Thoracic aorta (tissue), 2 donors: ENCODE data around the gene SMARCD2. TPM values are rescaled to one million over a fixed set of nuclear protein-coding genes. Genes with fewer than 3 reads are reported as not detected.
"Not testable (repeated sequence)": the region's sequence is repeated elsewhere in the genome, so short reads cannot be mapped to it uniquely, and the experiment has no call there.

Experiments
- ATAC-seq: fragments of 150-250 bp; one replicate; pipeline ENCODE4 v1.8.0; 2017; ENCODE audit warnings: low read depth; ENCODE audit not compliant: insufficient number of reproducible peaks, low FRiP score
- DNase-seq: peaks from one replicate; pipeline ENCODE4 v3.0.0-alpha.2; 2020; ENCODE audit warnings: low spot score
- H3K27ac ChIP-seq, 2 donors: fragments of 200-600 bp; sonication (generic); 1 replicate in 1 of 2; 2 replicates in 1 of 2; pipeline ENCODE4 v1.5.1; 2016; ENCODE audit warnings: mild to moderate bottlenecking in 2 of 2, moderate library complexity in 2 of 2
- H3K27me3 ChIP-seq: fragments of 200-600 bp; sonication (generic); replicated peaks from 2 replicates; pipeline ENCODE4 v1.6.0; 2016; ENCODE audit warnings: mild to moderate bottlenecking; ENCODE audit not compliant: insufficient read depth
- H3K36me3 ChIP-seq: fragments of 200-600 bp; sonication (generic); one replicate; pipeline ENCODE4 v1.5.1; 2016
- H3K4me1 ChIP-seq, 2 donors: fragments of 200-600 bp; sonication (generic); 1 replicate in 1 of 2; 2 replicates in 1 of 2; pipeline versions ENCODE4 v1.5.1 to v1.6.0; 2016; ENCODE audit warnings: low read depth in 2 of 2, mild to moderate bottlenecking in 1 of 2; ENCODE audit not compliant: control insufficient read depth in 1 of 2
- H3K4me3 ChIP-seq: fragments of 200-600 bp; sonication (generic); 2 replicates; pipeline ENCODE4 v1.5.1; 2016; ENCODE audit warnings: mild to moderate bottlenecking
- H3K9me3 ChIP-seq: fragments of 200-600 bp; sonication (generic); 2 replicates; pipeline ENCODE4 v1.5.1; 2016
- total RNA-seq, 2 donors: library from RNA; depleted of rRNA; stranded (reverse); fragments of >200 nt; gene quantifications; one replicate each; pipeline versions ENCODE4 v1.1.0 to v1.2.3, GENCODE V29; 2016
- TF ChIP-seq, protein P1 (sequence below): fragments of 200-600 bp; sonication (generic); IDR thresholded peaks from one replicate; pipeline ENCODE4 v1.5.1; 2019; ENCODE audit warnings: antibody characterized with exemption

SMARCD2 gene
- total RNA-seq, 2 donors from 2014 or later = 81.8 to 136 TPM

DNA sequence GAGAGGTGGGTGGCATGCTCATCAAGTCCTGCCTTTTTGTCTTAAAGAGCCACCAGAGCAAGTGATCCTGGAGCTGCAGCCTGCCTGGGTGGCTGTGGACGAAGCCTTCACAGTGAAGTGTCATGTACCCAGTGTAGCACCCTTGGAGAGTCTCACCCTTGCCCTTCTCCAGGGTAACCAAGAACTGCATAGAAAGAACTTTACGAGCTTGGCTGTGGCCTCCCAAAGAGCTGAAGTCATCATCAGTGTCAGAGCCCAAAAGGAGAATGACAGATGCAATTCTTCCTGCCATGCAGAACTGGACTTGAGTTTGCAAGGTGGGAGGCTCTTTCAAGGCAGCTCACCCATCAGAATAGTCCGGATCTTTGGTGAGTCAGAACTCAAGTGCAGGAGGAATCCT is 16.8 kb upstream of the SMARCD2 start:
- no peaks in the 10 kb centered on the region for H3K36me3 ChIP-seq
- H3K9me3 ChIP-seq = no peaks in the 10 kb centered on the region
- no peak overlapping the region for H3K4me3 ChIP-seq
- ATAC-seq = no peak
- DNase-seq = no peak
- no peaks in the 10 kb centered on the region for H3K4me1 ChIP-seq
- no peaks in the 10 kb centered on the region for H3K27me3 ChIP-seq
- TF ChIP-seq, protein P1, sequence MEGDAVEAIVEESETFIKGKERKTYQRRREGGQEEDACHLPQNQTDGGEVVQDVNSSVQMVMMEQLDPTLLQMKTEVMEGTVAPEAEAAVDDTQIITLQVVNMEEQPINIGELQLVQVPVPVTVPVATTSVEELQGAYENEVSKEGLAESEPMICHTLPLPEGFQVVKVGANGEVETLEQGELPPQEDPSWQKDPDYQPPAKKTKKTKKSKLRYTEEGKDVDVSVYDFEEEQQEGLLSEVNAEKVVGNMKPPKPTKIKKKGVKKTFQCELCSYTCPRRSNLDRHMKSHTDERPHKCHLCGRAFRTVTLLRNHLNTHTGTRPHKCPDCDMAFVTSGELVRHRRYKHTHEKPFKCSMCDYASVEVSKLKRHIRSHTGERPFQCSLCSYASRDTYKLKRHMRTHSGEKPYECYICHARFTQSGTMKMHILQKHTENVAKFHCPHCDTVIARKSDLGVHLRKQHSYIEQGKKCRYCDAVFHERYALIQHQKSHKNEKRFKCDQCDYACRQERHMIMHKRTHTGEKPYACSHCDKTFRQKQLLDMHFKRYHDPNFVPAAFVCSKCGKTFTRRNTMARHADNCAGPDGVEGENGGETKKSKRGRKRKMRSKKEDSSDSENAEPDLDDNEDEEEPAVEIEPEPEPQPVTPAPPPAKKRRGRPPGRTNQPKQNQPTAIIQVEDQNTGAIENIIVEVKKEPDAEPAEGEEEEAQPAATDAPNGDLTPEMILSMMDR = no peak
- no peak overlapping the region for H3K27ac ChIP-seq

DNA sequence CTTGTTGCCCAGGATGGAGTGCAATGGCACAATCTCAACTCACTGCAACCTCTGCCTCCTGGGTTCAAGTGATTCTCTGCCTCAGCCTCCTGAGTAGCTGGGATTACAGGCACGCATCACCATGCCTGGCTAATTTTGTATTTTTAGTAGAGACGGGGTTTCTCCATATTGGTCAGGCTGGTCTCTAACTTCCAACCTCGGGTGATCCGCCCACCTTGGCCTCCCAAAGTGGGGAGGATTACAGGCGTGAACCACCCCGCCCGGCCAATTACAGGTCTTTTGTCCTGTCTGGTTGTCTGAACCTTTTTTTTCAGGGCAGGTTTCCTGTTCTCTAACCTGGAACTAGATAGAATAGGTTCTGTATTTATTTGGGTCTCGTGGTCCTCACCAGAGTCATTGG is 13.9 kb upstream of the SMARCD2 start:
- not testable (repeated sequence) for H3K9me3 ChIP-seq, H3K27me3 ChIP-seq, H3K4me3 ChIP-seq, H3K36me3 ChIP-seq, DNase-seq, H3K4me1 ChIP-seq, H3K27ac ChIP-seq, ATAC-seq

DNA sequence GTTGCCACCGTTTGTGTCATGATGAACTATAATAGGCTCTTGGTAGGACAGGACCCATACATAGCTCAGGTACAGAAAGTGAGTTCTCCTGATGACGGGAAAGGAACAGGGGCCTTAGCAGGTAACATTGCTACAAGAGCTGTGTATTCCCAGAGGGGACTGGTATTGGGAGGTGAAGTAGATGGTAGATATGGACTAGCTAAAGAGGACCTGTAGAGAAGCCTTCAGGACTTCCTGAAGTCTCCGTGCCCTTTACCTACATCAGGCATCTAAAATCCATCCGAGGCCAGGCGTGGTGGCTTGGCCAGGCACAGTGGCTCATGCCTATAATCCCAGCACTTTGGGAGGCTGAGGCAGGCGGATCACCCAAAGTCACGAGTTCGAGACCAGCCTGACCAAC is 12.7 kb upstream of the SMARCD2 start:
- Histone ChIP-seq H3K4me1 (no peaks in the 10 kb centered on the region), H3K36me3 (no peaks in the 10 kb centered on the region), H3K9me3 (no peaks in the 10 kb centered on the region), H3K27me3 (no peaks in the 10 kb centered on the region), H3K27ac (no peak overlapping the region), H3K4me3 (no peak overlapping the region)
- DNase-seq (no peak), ATAC-seq (no peak)
- TF ChIP-seq, protein P1 = no peak

DNA sequence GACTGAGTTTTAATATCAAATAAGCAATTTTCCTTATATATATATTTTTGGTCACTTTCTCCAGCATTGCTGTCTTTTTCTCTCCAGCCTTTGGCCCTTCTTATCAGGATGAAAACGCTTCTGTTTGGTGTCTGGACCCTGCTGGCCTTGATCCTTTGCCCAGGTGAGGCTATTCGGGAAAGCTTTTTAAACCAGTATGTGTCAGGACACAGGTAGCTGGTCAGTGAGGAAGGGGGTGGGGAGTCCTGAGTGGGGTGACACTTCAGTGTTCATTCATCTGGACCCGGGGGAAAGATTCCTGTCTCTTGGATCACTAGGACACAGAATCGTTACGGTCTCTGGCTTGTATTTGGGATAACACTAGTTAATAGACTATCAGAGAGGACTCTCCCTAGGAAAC is 12.2 kb upstream of the SMARCD2 start:
- Histone ChIP-seq H3K9me3 (no peaks in the 10 kb centered on the region), H3K36me3 (no peaks in the 10 kb centered on the region), H3K4me3 (no peak overlapping the region), H3K27ac (no peak overlapping the region), H3K4me1 (peaks cover 0 to under 1% of the 10 kb centered on the region in 2 donors), H3K27me3 (no peaks in the 10 kb centered on the region)
- TF ChIP-seq, protein P1 = no peak
- no peak for DNase-seq
- no peak for ATAC-seq

DNA sequence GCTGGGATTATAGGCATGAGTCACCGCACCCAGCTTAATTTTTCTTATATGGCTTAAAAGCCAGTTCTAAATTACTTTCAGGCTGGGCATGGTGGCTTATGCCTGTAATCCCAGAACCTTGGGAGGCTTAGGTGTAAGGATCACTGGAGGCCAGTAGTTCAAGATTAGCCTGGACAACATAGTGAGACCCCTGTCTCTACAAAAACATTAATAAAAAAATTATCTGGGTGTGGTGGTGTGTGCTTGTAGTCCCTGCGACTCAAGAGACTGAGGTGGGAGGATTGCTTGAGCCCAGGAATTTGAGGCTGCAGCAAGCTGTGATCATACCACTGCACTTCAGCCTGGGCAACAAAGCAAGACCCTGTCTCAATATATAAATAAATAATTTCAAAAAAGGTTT is 10.8 kb upstream of the SMARCD2 start:
- H3K27ac ChIP-seq = no peak overlapping the region
- ATAC-seq (no peak), DNase-seq (no peak)
- no peaks in the 10 kb centered on the region for H3K36me3 ChIP-seq
- TF ChIP-seq, protein P1 = no peak
- no peak overlapping the region for H3K4me3 ChIP-seq
- no peaks in the 10 kb centered on the region for H3K9me3 ChIP-seq
- H3K4me1 ChIP-seq = peaks cover 0 to 11% of the 10 kb centered on the region in 2 donors
- H3K27me3 ChIP-seq = no peaks in the 10 kb centered on the region

DNA sequence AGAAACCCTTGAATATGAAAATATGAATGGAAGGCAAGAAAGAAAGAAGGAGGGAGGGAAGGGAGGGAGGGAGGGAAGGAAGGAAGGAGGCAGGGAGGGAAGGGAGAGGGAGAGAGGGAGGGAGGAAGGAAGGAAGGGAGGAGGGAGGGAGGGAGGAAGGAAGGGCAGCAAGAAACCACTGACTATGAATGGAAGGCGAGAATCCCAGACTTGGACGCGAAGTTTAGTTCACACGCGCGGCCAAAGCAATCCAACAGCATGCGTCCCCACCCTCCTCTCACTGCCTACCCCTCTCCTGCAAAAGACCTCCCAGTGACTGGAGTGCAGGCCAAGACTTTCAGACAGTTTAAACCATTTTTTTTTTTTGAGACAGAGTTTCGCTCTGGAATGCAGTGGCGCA is 7.9 kb upstream of the SMARCD2 start:
- no peak for DNase-seq
- no peaks in the 10 kb centered on the region for H3K27me3 ChIP-seq

More for the DNA sequence above, 7.9 kb upstream of the SMARCD2 start:
- no peak overlapping the region for H3K4me3 ChIP-seq
- no peak overlapping the region for H3K27ac ChIP-seq
- TF ChIP-seq, protein P1 = no peak
- no peak for ATAC-seq
- H3K36me3 ChIP-seq = no peaks in the 10 kb centered on the region
- H3K4me1 ChIP-seq = peaks cover 0 to 12% of the 10 kb centered on the region in 2 donors
- H3K9me3 ChIP-seq = no peaks in the 10 kb centered on the region
